ENCODE measurements around the gene TSHZ2.
A peak's percentile ranks its signal among the peaks of the same experiment; 100 is the strongest.
"Not testable (repeated sequence)": the region's sequence is repeated elsewhere in the genome, so short reads cannot be mapped to it uniquely, and the experiment has no call there.

Gene TSHZ2

GRCh38 chr20:53503517-53503919 lies 531.4 kb downstream of the TSHZ2 start:
- no peak overlapping the region for H3K4me3 ChIP-seq (ENCODE audit: low read length)

GRCh38 chr20:53504106-53504505 lies 531.9 kb downstream of the TSHZ2 start:
- H3K4me3 ChIP-seq (ENCODE audit: low read length); DNase-seq (ENCODE audit: low read depth): not testable (repeated sequence)

More at GRCh38 chr20:53503517-53503919, 531.4 kb downstream of the TSHZ2 start:
- no peak for TF ChIP-seq CTCF (conservative IDR thresholded peaks at IDR 0.05; ENCODE audit: low read length)
- no peak for DNase-seq (ENCODE audit: low read depth)

- no peak overlapping the region for H3K4me3 ChIP-seq (ENCODE audit: low read length)
- no peak for TF ChIP-seq CTCF (conservative IDR thresholded peaks at IDR 0.05; ENCODE audit: low read length)
- no peak for DNase-seq (ENCODE audit: low read depth)
Measured at GRCh38 chr20:53510262-53510661, 538.1 kb downstream of the TSHZ2 start.

GRCh38 chr20:53510704-53511103 lies 538.5 kb downstream of the TSHZ2 start:
- no peak for DNase-seq (ENCODE audit: low read depth)
- TF ChIP-seq CTCF (conservative IDR thresholded peaks at IDR 0.05; ENCODE audit: low read length) = no peak
- no peak overlapping the region for H3K4me3 ChIP-seq (ENCODE audit: low read length)

- TF ChIP-seq CTCF (conservative IDR thresholded peaks at IDR 0.05; ENCODE audit: low read length) = no peak
Measured at GRCh38 chr20:53512076-53512475, 539.9 kb downstream of the TSHZ2 start.

GRCh38 chr20:53513168-53513488 lies 541.0 kb downstream of the TSHZ2 start:
- no peak overlapping the region for H3K4me3 ChIP-seq (ENCODE audit: low read length)
- peak; percentile 12 for DNase-seq (ENCODE audit: low read depth)
- no peak for TF ChIP-seq CTCF (conservative IDR thresholded peaks at IDR 0.05; ENCODE audit: low read length)

More at GRCh38 chr20:53512076-53512475, 539.9 kb downstream of the TSHZ2 start:
- DNase-seq (ENCODE audit: low read depth) = no peak
- no peak overlapping the region for H3K4me3 ChIP-seq (ENCODE audit: low read length)

GRCh38 chr20:53513489-53514298 lies 541.5 kb downstream of the TSHZ2 start:
- H3K4me3 ChIP-seq (ENCODE audit: low read length) = no peak overlapping the region

More at GRCh38 chr20:53513489-53514298, 541.5 kb downstream of the TSHZ2 start:
- TF ChIP-seq CTCF (conservative IDR thresholded peaks at IDR 0.05; ENCODE audit: low read length) = no peak
- DNase-seq (ENCODE audit: low read depth) = no peak
